Measurements from ENCODE around the gene GMDS.

Gene GMDS

GRCh38 chr6:1873781-1874180 is 371.6 kb downstream of the GMDS start:
- TF ChIP-seq ZNF70 (CRISPR knock-in tag; IDR thresholded peaks at IDR 0.05) (no peak), CSDC2 (CRISPR knock-in tag; IDR thresholded peaks at IDR 0.05) (no peak), TSHZ2 (CRISPR knock-in tag; IDR thresholded peaks at IDR 0.05) (no peak), ZNF565 (CRISPR knock-in tag; conservative IDR thresholded peaks at IDR 0.05; ENCODE audit: low read depth) (no peak), ZFP30 (CRISPR knock-in tag; IDR thresholded peaks at IDR 0.05) (no peak), TCF4 (CRISPR knock-in tag; IDR thresholded peaks at IDR 0.05; ENCODE audit: borderline replicate concordance) (no peak), SNAI2 (CRISPR knock-in tag; IDR thresholded peaks at IDR 0.05) (no peak)
- ATAC-seq: no peak

GRCh38 chr6:1872649-1873131 is 372.7 kb downstream of the GMDS start:
- peak; percentile 92 for ATAC-seq
- TF ChIP-seq TSHZ2 (CRISPR knock-in tag; IDR thresholded peaks at IDR 0.05) (0 out of 2 replicates have a peak, but pooled peaks have one; percentile 48), OSR1 (CRISPR knock-in tag; IDR thresholded peaks at IDR 0.05) (no peak), POU6F1 (CRISPR knock-in tag; IDR thresholded peaks at IDR 0.05; ENCODE audit: borderline replicate concordance, low read depth) (no peak), BACH2 (CRISPR knock-in tag; IDR thresholded peaks at IDR 0.05; ENCODE audit: borderline replicate concordance) (no peak), ZFP30 (CRISPR knock-in tag; IDR thresholded peaks at IDR 0.05) (no peak), ZNF565 (CRISPR knock-in tag; conservative IDR thresholded peaks at IDR 0.05; ENCODE audit: low read depth) (no peak), ZNF8 (CRISPR knock-in tag; IDR thresholded peaks at IDR 0.05) (no peak), TOX (CRISPR knock-in tag; IDR thresholded peaks at IDR 0.05; ENCODE audit: borderline replicate concordance) (peak; percentile 75; the same call in 1 of the 2 replicates), ZFP3 (CRISPR knock-in tag; IDR thresholded peaks at IDR 0.05) (no peak), SNAI2 (CRISPR knock-in tag; IDR thresholded peaks at IDR 0.05) (no peak), PATZ1 (CRISPR knock-in tag; IDR thresholded peaks at IDR 0.05; ENCODE audit: borderline replicate concordance) (peak; percentile 91), RARB (CRISPR knock-in tag; IDR thresholded peaks at IDR 0.05) (no peak), ZNF70 (CRISPR knock-in tag; IDR thresholded peaks at IDR 0.05) (no peak), ARNTL (CRISPR knock-in tag; IDR thresholded peaks at IDR 0.05; ENCODE audit: borderline replicate concordance, low read depth) (no peak), CSDC2 (CRISPR knock-in tag; IDR thresholded peaks at IDR 0.05) (no peak), ZC3H10 (CRISPR knock-in tag; IDR thresholded peaks at IDR 0.05) (no peak), ISL1 (CRISPR knock-in tag; IDR thresholded peaks at IDR 0.05) (peak; percentile 93), CSRNP3 (CRISPR knock-in tag; IDR thresholded peaks at IDR 0.05) (peak; percentile 73; the same call in 1 of the 2 replicates), GLIS3 (CRISPR knock-in tag; IDR thresholded peaks at IDR 0.05) (no peak), ESRRG (CRISPR knock-in tag; IDR thresholded peaks at IDR 0.05) (no peak), TCF4 (CRISPR knock-in tag; IDR thresholded peaks at IDR 0.05; ENCODE audit: borderline replicate concordance) (peak; percentile 66; the same call in 1 of the 2 replicates), PPARA (CRISPR knock-in tag; IDR thresholded peaks at IDR 0.05; ENCODE audit: borderline replicate concordance) (no peak), CREB5 (CRISPR knock-in tag; IDR thresholded peaks at IDR 0.05; ENCODE audit: low read depth) (0 out of 2 replicates have a peak, but pooled peaks have one; percentile 57)

Data from SK-N-SH treated with all-trans-retinoic acid at 6 μM for 48 hours (cell line).